ENCODE results near the gene NCDN.

GRCh38 chr1:35533586-35533985 lies 24.0 kb upstream of the NCDN start:
- TF ChIP-seq CTCF (IDR thresholded peaks at IDR 0.05): no peak
- TF ChIP-seq POLR2A (IDR thresholded peaks at IDR 0.05): no peak

Measured in testis (tissue), 2 donors.